Thyroid gland (tissue), 4 donors: ENCODE results near the gene RPL41.

Experiments used
- CTCF ChIP-seq, 6 experiments: fragments of 200-600 bp in 3 of 6; fragments of 450-650 bp in 3 of 6; sonication (generic) in 3 of 6; IDR thresholded peaks; one replicate each; pipeline ENCODE4 v1.5.1; 2016 to 2019; ENCODE audit warnings: antibody characterized with exemption in 6 of 6, mild to moderate bottlenecking in 2 of 6, inconsistent platforms in 1 of 6, moderate library complexity in 1 of 6
- POLR2A ChIP-seq, 2 donors: fragments of 450-650 bp; IDR thresholded peaks; one replicate each; pipeline ENCODE4 v1.6.1; 2017; ENCODE audit warnings: antibody characterized with exemption in 2 of 2, mild to moderate bottlenecking in 2 of 2, moderate library complexity in 1 of 2

DNA sequence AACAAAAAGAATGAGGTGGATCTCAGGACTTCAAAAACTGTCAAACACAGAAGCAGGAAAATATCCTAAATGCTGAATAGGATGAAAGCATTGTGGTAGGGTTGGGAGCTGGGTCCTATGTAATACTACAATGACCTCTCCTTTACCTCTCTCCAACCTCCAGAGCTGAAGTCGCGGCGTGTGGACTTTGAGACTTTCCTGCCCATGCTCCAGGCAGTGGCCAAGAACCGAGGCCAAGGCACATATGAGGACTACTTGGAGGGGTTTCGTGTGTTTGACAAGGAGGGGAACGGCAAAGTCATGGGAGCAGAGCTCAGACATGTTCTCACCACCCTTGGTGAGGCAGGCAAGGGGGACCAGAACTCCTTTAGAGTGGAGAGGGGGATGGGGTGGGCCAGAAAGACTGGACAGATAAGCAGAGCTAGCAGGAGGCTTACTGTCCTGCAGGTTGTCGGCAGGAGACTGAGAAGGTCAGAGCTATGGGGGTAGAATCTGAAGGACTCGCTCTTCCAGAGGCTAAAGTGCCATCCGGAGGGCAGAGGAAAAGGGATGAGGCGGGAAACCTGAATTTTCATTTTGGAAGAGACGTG, 38.9 kb downstream of the RPL41 start:
- TF ChIP-seq CTCF (IDR thresholded peaks at IDR 0.05) (no peak), POLR2A (IDR thresholded peaks at IDR 0.05) (no peak)
